ENCODE data around the gene CFAP97D2. TPM values are rescaled to one million over a fixed set of nuclear protein-coding genes. Genes with fewer than 3 reads are reported as not detected.

CFAP97D2 gene
- total and polyA plus RNA-seq, 2 experiments from 2014 or later = not detected

DNA sequence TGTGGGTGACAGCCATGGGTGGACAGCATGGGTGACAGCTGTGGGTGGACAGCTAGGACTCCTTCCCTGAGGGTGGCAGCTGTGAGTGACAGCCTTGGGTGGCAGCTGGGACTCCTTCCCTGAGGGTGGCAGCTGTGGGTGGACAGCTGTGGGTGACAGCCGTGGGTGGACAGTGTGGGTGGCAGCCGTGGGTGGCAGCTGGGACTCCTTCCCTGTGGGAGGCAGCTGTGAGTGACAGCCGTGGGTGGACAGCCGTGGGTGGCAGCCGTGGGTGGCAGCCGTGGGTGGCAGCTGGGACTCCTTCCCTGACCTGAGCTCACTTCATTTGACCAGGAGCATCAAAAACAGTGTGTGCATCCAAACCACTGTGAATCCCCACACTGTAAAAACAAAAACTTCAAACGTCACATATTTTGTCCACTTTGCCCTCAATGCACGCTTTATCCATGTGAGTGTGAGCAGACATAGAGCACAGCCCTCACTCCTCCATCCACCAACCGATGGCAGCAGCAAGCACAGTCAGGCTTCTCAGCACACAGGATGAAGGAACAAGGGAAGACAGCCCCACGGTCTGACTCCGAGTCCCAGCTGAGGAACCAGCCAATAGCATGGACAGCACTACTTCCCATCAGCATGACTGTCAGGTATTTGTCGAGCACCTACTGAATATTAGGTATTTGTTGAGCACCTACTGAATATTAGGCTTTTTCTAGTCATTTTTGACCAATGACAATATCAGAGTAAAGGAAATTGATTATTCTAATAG lies 1.6 kb upstream of the CFAP97D2 start:
- Histone ChIP-seq H3K36me3 (replicated peaks; ENCODE audit: insufficient read depth, low read depth) (no peaks in the 10 kb centered on the region), H3K9me3 (ENCODE audit: low read depth) (no peaks in the 10 kb centered on the region), H3K4me3 (no peak overlapping the region), H3K27ac (no peak overlapping the region), H3K4me2 (no peak overlapping the region), H3K79me2 (no peaks in the 10 kb centered on the region), H3K9me2 (replicated peaks; ENCODE audit: insufficient read depth) (no peaks in the 10 kb centered on the region), H3K4me1 (ENCODE audit: insufficient read depth) (no peaks in the 10 kb centered on the region), H3K27me3 (no peaks in the 10 kb centered on the region), H2AFZ (no peak overlapping the region), H4K20me1 (ENCODE audit: insufficient read depth, poor library complexity, severe bottlenecking) (no peaks in the 10 kb centered on the region)
- WGBS (ENCODE audit: low lambda C conversion rate, missing lambda C conversion rate) = 70% methylated on average over 12 of the region's 12 CpGs
- no peak for TF ChIP-seq CTCF (IDR thresholded peaks at IDR 0.05; ENCODE audit: poor library complexity)
- no peak for TF ChIP-seq EZH2phosphoT487 (IDR thresholded peaks at IDR 0.05; ENCODE audit: low read depth, severe bottlenecking, unreplicated experiment)
- no peak for TF ChIP-seq EZH2 (IDR thresholded peaks at IDR 0.05; ENCODE audit: borderline replicate concordance)
- DNase-seq (ENCODE audit: low spot score) = no peak

GRCh38 chr13:114185182-114185971 lies 6.3 kb downstream of the CFAP97D2 start:
- Histone ChIP-seq H3K4me1 (ENCODE audit: insufficient read depth) (no peaks in the 10 kb centered on the region), H4K20me1 (ENCODE audit: insufficient read depth, poor library complexity, severe bottlenecking) (no peaks in the 10 kb centered on the region), H3K27ac (no peak overlapping the region), H3K9me3 (ENCODE audit: low read depth) (no peaks in the 10 kb centered on the region), H3K4me2 (no peak overlapping the region), H3K27me3 (no peaks in the 10 kb centered on the region), H2AFZ (no peak overlapping the region), H3K36me3 (replicated peaks; ENCODE audit: insufficient read depth, low read depth) (no peaks in the 10 kb centered on the region), H3K4me3 (no peak overlapping the region), H3K79me2 (no peaks in the 10 kb centered on the region), H3K9me2 (replicated peaks; ENCODE audit: insufficient read depth) (no peaks in the 10 kb centered on the region)
- no peak for DNase-seq (ENCODE audit: low spot score)
- 86% methylated on average over 15 of the region's 15 CpGs for WGBS (ENCODE audit: low lambda C conversion rate, missing lambda C conversion rate)
- TF ChIP-seq EZH2phosphoT487 (IDR thresholded peaks at IDR 0.05; ENCODE audit: low read depth, severe bottlenecking, unreplicated experiment) (no peak), EZH2 (IDR thresholded peaks at IDR 0.05; ENCODE audit: borderline replicate concordance) (no peak), CTCF (IDR thresholded peaks at IDR 0.05; ENCODE audit: poor library complexity) (no peak)

DNA sequence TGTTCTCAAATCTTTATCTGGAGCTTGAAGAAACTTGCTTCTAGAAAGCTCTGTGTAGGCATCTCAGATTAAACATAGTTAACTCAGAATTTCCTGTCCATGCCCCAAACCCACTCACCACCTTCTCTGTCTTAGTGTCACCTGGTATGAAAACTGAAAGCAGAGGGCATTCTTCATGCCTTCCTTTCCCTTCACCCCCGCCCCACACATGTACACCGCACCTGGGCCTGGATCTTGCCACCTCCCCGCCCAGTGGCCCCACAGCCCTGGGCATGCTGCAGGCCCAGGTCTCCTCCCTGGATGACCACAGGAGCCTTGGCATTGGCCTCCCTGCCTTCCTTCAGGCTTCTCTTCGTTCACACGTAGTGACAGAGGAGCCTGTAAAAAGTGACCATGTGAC lies 15.8 kb downstream of the CFAP97D2 start:
- no peak overlapping the region for H3K4me3 ChIP-seq
- no peaks in the 10 kb centered on the region for H3K9me3 ChIP-seq (ENCODE audit: low read depth)
- H3K79me2 ChIP-seq = no peaks in the 10 kb centered on the region
- no peaks in the 10 kb centered on the region for H3K27me3 ChIP-seq
- DNase-seq (ENCODE audit: low spot score) = no peak
- H3K4me1 ChIP-seq (ENCODE audit: insufficient read depth) = no peaks in the 10 kb centered on the region
- no peak for TF ChIP-seq EZH2 (IDR thresholded peaks at IDR 0.05; ENCODE audit: borderline replicate concordance)
- no peak for TF ChIP-seq CTCF (IDR thresholded peaks at IDR 0.05; ENCODE audit: poor library complexity)
- TF ChIP-seq EZH2phosphoT487 (IDR thresholded peaks at IDR 0.05; ENCODE audit: low read depth, severe bottlenecking, unreplicated experiment) = no peak
- H3K9me2 ChIP-seq (replicated peaks; ENCODE audit: insufficient read depth) = no peaks in the 10 kb centered on the region
- 82% methylated on average over 5 of the region's 5 CpGs for WGBS (ENCODE audit: low lambda C conversion rate, missing lambda C conversion rate)
- H3K36me3 ChIP-seq (replicated peaks; ENCODE audit: insufficient read depth, low read depth) = no peaks in the 10 kb centered on the region
- no peak overlapping the region for H3K4me2 ChIP-seq
- H4K20me1 ChIP-seq (ENCODE audit: insufficient read depth, poor library complexity, severe bottlenecking) = no peaks in the 10 kb centered on the region
- H2AFZ ChIP-seq = no peak overlapping the region
- no peak overlapping the region for H3K27ac ChIP-seq
